ENCODE results near the gene CAPZA2. TPM values are rescaled to one million over a fixed set of nuclear protein-coding genes. Genes with fewer than 3 reads are reported as not detected.

Gene CAPZA2
- total and polyA plus RNA-seq, 8 donors, result 13.9 to 1,001 (median 83.3) TPM

DNA sequence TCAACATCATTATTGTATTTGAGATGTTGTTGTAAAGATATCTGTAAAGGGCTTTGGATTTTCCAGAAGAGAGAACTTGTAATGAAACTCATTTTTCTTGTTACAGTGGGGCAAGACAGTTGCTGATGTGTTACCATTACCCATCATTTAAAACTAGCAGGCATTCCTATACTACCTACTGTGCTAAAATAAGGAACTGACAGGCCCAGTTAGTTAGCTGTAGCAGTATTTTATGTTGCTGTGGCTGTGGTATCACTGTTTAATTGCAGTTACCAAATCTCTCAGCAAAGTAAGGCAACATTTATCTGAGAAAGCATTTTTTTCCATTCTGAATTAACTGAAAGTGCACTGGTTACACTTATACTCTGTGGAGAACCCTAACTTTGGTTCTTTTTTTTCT, 100.8 kb downstream of the CAPZA2 start:
- H3K27me3 ChIP-seq, result no peaks in the 10 kb centered on the region
- H3K4me1 ChIP-seq, result peaks cover 0 to 7% (median 0%) of the 10 kb centered on the region in 4 donors
- H3K27ac ChIP-seq, result no peak overlapping the region
- TF ChIP-seq CTCF (IDR thresholded peaks at IDR 0.05) (no peak), EP300 (IDR thresholded peaks at IDR 0.05) (no peak), POLR2A (IDR thresholded peaks at IDR 0.05) (no peak), POLR2AphosphoS5 (IDR thresholded peaks at IDR 0.05) (no peak)
- intact Hi-C loops (cut with DNase I; ENCODE audit: low total_unique reads), result no loop called here
- DNase-seq, result no peak
- no peak overlapping the region for H3K4me3 ChIP-seq
- no peaks in the 10 kb centered on the region for H3K9me3 ChIP-seq
- no peaks in the 10 kb centered on the region for H3K36me3 ChIP-seq

GRCh38 chr7:116966601-116967000, 104.2 kb downstream of the CAPZA2 start:
- Histone ChIP-seq H3K4me3 (no peak overlapping the region), H3K27me3 (no peaks in the 10 kb centered on the region), H3K36me3 (no peaks in the 10 kb centered on the region), H3K9me3 (no peaks in the 10 kb centered on the region), H3K27ac (no peak overlapping the region), H3K4me1 (peaks cover 0 to 25% (median 5%) of the 10 kb centered on the region in 4 donors)
- TF ChIP-seq POLR2AphosphoS5 (IDR thresholded peaks at IDR 0.05) (no peak), POLR2A (IDR thresholded peaks at IDR 0.05) (no peak), EP300 (IDR thresholded peaks at IDR 0.05) (no peak), CTCF (IDR thresholded peaks at IDR 0.05) (no peak)
- intact Hi-C loops (cut with DNase I; ENCODE audit: low total_unique reads), result no loop called here
- DNase-seq, result no peak

DNA sequence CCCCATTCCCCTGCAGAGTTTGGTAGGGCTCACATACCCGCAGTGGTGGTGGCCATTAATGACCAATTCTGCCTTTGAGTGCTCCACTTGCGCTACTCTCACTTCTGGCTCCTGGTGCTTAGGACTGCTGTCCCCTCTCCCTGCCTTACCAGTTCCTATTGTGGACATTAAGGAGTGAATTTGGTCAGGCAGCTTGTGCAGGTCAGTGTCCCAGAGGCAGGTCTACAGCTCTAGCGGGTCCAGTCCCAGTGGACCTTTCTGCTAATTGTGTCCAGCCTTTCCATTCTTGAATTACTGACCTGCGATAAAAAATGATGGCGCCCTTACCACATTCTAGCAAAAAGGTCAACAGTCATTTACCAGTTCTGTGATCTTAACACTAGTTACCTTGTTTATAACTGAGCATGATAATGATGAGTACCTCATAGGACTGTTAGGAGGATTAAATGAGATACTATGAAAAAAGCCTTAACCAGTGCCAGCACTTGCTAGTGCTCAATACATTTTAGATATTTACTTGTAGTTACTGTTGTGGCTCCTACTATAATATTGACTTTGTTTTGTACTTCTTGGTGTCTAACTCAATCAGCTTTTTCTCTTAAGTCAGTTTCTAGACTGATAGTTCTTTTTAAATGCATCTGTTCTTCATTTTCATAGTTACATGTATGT, 105.0 kb downstream of the CAPZA2 start:
- Histone ChIP-seq H3K27me3 (no peaks in the 10 kb centered on the region), H3K27ac (no peak overlapping the region), H3K36me3 (no peaks in the 10 kb centered on the region), H3K9me3 (no peaks in the 10 kb centered on the region), H3K4me1 (peaks cover 0 to 25% (median 5%) of the 10 kb centered on the region in 4 donors), H3K4me3 (no peak overlapping the region)
- 93 to 100% (median 97%) methylated on average over 5 of the region's 5 CpGs for WGBS, 5 donors
- intact Hi-C loops (cut with DNase I; ENCODE audit: low total_unique reads), result no loop called here
- DNase-seq, result no peak
- TF ChIP-seq POLR2A (IDR thresholded peaks at IDR 0.05), result no peak
- TF ChIP-seq CTCF (IDR thresholded peaks at IDR 0.05), result no peak
- no peak for TF ChIP-seq EP300 (IDR thresholded peaks at IDR 0.05)
- TF ChIP-seq POLR2AphosphoS5 (IDR thresholded peaks at IDR 0.05), result no peak

- Histone ChIP-seq H3K27ac (no peak overlapping the region), H3K27me3 (no peaks in the 10 kb centered on the region), H3K9me3 (no peaks in the 10 kb centered on the region), H3K4me3 (no peak overlapping the region), H3K4me1 (peaks cover 0 to 25% (median 5%) of the 10 kb centered on the region in 4 donors), H3K36me3 (no peaks in the 10 kb centered on the region)
- intact Hi-C loops (cut with DNase I; ENCODE audit: low total_unique reads), result no loop called here
- DNase-seq, result no peak
- 74 to 89% (median 83%) methylated on average over 1 of the region's 1 CpG for WGBS, 5 donors
- TF ChIP-seq CTCF (IDR thresholded peaks at IDR 0.05) (no peak), EP300 (IDR thresholded peaks at IDR 0.05) (no peak), POLR2AphosphoS5 (IDR thresholded peaks at IDR 0.05) (no peak), POLR2A (IDR thresholded peaks at IDR 0.05) (no peak)
Measured at GRCh38 chr7:116967983-116968382, 105.6 kb downstream of the CAPZA2 start.
